GM08714 (cell line): Measurements from ENCODE around the gene ERP44.
"Not testable (repeated sequence)": the region's sequence is repeated elsewhere in the genome, so short reads cannot be mapped to it uniquely, and the experiment has no call there.

Experiments
- H3K4me3 ChIP-seq: fragments of 200-500 bp; sonication (Bioruptor generic); 2 replicates; pipeline ENCODE4 v1.5.1; 2014; ENCODE audit warnings: mild to moderate bottlenecking, low read length, inconsistent platforms
- ZNF274 ChIP-seq: IDR thresholded peaks from 2 replicates; pipeline ENCODE4 v1.6.1; 2012; ENCODE audit warnings: mild to moderate bottlenecking, low read depth, low read length

Gene ERP44

GRCh38 chr9:100066539-100066938 lies 32.3 kb downstream of the ERP44 start:
- no peak overlapping the region for H3K4me3 ChIP-seq
- no peak for TF ChIP-seq ZNF274

DNA sequence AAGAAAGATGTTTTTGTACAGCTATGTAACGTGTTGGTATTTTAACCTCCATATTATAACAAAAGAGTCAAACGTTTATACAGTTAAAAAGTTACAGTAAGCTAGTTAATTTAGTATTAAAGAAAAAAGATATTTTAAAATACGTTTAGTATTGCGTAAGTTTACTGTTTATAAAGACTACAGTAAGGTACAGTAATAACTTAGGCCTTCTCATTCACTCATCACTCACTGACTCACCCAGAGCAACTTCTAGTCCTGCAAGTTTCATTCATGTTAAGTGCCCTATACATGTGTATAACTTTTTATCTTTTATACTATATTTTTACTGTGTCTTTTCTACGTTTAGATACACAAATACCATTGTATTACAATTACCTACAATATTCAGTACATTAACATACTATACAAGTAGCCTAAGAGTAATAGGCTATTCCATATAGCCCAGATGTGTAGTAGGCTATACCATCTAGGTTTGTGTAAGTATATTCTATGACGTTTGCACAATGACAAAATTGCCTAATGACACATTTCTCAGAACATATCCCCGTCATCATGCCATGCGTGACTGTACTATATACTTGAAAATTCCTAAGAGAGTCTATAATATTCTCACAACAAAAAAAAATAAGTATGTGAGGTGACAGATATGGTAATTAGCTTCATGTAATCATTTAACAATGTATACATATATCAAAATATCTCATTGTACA lies 33.8 kb downstream of the ERP44 start:
- no peak overlapping the region for H3K4me3 ChIP-seq
- TF ChIP-seq ZNF274 = no peak

DNA sequence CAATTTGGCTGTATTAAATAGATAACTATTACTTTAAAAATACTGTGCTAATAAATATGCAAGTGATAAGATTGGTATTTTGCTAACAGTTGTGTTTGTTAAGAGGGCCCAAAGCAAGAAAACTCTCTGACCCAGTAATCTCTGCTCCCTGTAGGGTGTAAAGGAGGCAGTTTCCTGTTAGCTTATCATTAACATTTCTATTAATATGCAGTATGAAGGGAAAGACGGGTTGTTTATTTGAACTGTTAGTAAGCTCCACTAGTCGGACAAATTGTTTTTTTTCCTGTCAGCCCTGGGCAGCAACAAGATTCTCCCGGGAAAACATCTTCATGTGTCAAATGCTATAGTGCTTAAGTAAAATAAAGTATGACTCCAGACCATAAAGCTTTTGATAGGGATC lies 35.6 kb downstream of the ERP44 start:
- TF ChIP-seq ZNF274 = no peak
- no peak overlapping the region for H3K4me3 ChIP-seq

- not testable (repeated sequence) for H3K4me3 ChIP-seq
These were observed 36.1 kb downstream of the ERP44 start for GRCh38 chr9:100062683-100063082.

DNA sequence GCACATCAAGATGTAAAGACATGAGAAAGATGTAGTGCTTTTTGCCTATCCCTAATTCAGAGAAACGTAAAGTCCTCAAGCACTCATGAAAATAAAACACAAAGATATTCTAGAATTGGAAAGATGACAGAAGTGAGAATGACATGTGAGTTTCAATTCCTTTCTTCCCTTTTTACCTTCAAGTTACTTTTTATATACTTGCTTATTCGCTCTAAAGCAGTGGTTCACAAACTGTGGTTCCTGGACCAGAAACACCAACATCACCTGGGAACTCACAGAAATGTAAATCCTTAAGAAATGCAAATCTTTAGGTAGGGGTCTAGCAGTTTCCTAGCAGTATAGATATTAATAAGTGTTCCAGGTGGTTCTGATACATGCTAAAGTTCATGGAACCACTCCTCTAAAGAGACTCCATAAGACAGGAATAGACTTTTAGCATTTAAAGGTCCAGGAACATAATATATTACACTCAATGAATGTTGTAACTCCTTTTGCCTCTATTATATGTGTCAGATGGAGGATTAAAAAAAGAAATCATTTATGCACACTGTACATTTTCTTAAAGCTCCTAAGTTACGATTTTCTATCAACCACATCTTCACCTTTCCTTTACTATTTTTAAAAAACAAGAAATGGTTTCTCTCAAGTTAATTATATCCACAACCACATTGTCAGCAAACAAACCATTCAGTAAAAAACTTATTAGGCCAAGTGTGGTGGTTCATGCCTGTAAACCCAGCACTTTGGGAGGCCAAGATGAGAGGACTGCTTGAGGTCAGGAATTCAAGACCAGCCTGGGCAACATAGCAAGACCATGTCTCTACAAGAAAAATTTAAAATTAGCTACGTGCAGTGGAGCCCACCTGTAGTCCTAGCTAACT lies 39.9 kb downstream of the ERP44 start:
- peak overlapping the region; percentile 51; the same call in 1 of the 2 replicates for H3K4me3 ChIP-seq
- TF ChIP-seq ZNF274 = no peak

DNA sequence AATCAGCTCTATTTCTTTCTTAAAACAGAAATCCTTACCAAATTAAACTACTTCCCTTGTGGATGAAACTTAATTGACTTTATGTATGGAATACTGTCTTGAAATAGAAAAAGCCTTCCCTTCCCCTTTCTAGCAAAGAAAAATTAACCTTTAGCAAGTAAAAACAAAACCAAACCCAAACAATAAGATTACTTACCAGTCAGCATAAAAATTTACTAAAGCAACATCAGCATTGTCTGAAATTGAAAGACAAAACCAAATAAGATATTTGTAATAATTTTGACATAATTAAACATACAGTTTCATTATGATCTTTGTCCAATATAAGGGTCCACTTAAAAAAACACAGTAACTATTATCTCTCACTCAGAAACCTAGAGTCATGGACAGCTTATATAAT lies 41.2 kb downstream of the ERP44 start:
- TF ChIP-seq ZNF274 = no peak
- no peak overlapping the region; the same call in 1 of the 2 replicates for H3K4me3 ChIP-seq

GRCh38 chr9:100056561-100056960 lies 42.2 kb downstream of the ERP44 start:
- TF ChIP-seq ZNF274 = no peak

DNA sequence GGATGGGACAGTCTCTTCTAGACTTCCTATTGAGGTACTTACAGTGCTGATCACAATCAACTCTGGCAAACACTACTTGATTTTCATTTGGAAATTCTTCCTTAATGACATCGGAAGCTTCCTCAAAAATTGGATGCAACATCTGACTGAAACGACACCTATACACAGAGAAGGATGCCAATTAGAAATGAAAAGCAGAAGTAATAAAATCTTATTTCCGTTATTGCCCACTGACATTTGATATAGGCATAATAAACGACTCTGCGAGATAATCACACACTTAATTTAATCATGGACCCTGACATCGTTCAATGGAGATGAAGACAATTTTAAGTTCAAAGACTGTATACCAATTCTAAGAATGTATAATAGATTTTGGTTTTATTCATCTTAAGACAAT lies 46.4 kb downstream of the ERP44 start:
- no peak overlapping the region for H3K4me3 ChIP-seq
- TF ChIP-seq ZNF274 = no peak

More at GRCh38 chr9:100056561-100056960, 42.2 kb downstream of the ERP44 start:
- H3K4me3 ChIP-seq = no peak overlapping the region

- no peak overlapping the region for H3K4me3 ChIP-seq
- TF ChIP-seq ZNF274 = no peak
These were observed 49.2 kb downstream of the ERP44 start for GRCh38 chr9:100049551-100049950.

DNA sequence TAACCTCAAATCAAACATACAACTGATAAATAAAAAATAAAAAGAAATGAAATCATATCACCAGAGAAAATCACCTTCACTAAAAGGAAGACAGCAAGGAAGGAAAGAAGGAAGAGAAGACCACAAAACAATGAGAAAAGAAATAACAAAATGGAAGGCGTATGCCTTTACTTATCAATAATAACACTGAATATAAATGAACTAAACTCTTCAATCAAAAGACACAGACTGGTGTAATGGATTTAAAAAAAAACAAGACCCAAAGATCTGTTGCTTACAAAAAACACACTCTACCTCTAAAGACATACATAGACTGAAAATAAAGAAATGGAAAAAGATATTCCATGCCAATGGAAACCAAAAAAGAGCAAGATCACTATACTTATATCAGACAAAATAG lies 60.3 kb downstream of the ERP44 start:
- no peak overlapping the region for H3K4me3 ChIP-seq
- no peak for TF ChIP-seq ZNF274

GRCh38 chr9:100033877-100034551 lies 64.8 kb downstream of the ERP44 start:
- TF ChIP-seq ZNF274 = no peak
- no peak overlapping the region for H3K4me3 ChIP-seq

- TF ChIP-seq ZNF274 = no peak
These were observed 68.3 kb downstream of the ERP44 start for GRCh38 chr9:100030548-100030947.

DNA sequence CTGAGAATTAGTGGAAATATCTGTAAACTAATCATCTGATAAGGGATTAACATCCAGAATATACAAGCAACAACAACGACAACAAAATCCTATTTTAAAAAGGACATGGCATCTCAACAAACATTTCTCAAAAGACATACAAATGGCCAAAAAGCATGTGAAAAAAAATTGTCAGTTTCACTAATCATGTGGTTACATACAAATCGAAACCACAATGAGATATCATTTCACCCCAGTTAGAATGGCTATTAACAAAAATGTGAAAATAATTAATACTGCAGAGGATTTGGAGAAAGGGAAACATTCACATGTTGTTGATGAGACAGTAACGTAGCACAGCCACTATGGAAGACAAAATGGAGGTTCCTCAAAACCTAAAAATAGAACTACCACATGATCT lies 69.5 kb downstream of the ERP44 start:
- no peak for TF ChIP-seq ZNF274
- no peak overlapping the region for H3K4me3 ChIP-seq

More at GRCh38 chr9:100030548-100030947, 68.3 kb downstream of the ERP44 start:
- no peak overlapping the region for H3K4me3 ChIP-seq

DNA sequence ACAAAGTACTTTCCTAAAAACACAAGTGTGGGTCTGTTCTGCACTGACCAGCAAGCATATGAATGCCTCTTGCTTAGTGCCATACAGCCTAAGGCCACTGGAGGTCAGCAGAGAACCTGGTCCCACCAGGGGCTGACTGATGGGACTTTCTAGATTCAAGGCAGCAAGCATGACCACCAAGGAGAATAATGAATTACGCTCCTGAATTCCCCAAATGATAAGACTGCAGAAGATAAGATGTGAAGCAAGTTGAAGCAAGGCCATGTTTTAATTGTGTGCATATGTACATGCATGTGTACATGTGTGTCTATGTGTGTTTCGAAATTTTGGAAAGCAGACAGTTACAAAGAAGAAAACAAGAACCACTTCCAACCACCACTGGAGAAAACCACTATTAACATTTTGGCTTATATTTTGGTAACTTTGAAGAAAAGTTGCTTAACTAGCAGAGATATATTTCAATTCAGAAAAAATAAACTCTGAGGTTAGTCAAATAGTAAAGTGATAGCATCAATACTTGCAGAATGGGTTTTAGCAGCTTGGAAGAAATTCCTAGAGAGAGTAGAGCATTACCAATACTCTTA lies 70.5 kb downstream of the ERP44 start:
- H3K4me3 ChIP-seq = no peak overlapping the region
- TF ChIP-seq ZNF274 = no peak
